Measurements from ENCODE around the gene WDR38.

DNA sequence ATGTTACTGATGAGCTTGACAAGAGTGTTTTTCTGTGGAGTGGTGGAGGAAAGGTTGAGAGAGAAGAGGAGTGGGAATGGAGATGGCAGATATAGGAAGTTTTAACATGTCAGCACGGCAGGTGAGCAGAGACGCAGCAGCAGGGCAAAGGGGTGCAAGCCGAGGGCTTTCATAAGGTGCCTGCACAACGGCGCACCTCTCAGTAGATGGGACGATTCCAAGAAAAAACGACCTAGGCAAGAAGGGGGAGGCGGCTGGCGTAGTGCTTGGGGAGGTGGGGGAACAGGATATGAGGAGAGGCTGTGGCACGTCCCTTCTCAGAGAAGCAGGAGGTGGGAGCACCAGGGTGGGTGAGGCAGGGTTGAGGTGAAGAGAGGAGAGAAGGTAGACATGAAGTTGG lies 33.2 kb downstream of the WDR38 start:
- TF ChIP-seq, protein P1, sequence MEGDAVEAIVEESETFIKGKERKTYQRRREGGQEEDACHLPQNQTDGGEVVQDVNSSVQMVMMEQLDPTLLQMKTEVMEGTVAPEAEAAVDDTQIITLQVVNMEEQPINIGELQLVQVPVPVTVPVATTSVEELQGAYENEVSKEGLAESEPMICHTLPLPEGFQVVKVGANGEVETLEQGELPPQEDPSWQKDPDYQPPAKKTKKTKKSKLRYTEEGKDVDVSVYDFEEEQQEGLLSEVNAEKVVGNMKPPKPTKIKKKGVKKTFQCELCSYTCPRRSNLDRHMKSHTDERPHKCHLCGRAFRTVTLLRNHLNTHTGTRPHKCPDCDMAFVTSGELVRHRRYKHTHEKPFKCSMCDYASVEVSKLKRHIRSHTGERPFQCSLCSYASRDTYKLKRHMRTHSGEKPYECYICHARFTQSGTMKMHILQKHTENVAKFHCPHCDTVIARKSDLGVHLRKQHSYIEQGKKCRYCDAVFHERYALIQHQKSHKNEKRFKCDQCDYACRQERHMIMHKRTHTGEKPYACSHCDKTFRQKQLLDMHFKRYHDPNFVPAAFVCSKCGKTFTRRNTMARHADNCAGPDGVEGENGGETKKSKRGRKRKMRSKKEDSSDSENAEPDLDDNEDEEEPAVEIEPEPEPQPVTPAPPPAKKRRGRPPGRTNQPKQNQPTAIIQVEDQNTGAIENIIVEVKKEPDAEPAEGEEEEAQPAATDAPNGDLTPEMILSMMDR (conservative IDR thresholded peaks at IDR 0.05 in 1 of 2, IDR thresholded peaks at IDR 0.05 in 1 of 2; ENCODE audit: low read depth in 1 of 2, low read length in 2 of 2) = no peak
- no peak for TF ChIP-seq EZH2 (IDR thresholded peaks at IDR 0.05; ENCODE audit: low read length, missing control alignments)
